ENCODE data around the gene PTPRG.

PTPRG gene

DNA sequence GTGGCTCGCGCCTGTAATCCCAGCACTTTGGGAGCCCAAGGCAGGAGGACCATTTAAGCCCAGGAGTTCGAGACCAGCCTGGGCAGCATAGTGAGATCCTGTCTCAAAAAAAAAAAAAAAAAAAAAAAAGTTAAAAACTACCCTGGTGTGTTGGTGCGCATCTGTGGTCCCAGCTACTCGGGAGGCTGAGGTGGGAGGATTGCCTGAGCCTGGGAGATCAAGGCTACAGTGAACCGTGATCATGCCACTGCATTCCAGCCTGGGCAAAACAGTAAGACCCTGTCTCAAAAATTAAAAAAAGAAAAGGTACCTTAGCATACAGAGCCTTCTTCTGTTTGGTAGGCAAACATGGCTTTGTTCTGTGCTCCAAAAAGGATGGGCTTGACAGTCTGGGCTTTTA is 57.5 kb downstream of the PTPRG start:
- no peak for DNase-seq (ENCODE audit: low spot score)

- no peak for DNase-seq (ENCODE audit: low spot score)
These were observed 58.7 kb downstream of the PTPRG start for GRCh38 chr3:61620073-61620472.

GRCh38 chr3:61624300-61624699 is 62.9 kb downstream of the PTPRG start:
- DNase-seq (ENCODE audit: low spot score): no peak

DNA sequence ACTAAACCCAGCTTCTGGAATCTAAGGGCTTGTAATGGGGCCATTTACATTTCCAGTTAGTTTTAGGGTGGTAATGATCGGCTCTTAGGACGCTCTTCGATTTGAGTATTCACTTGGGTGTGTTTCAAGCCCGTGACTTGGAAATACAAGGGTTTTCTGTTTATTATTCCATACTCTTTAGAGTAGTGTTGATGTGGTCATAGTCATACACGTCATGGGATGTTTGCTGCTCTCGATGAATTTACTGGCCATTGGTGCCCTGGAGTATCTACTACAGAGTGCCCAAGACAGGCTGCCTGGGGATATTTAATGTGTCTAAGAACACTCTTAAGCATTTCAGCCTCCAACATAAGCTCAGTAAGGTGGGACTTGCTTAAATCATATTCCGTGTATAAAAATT is 64.1 kb downstream of the PTPRG start:
- DNase-seq (ENCODE audit: low spot score): no peak

GRCh38 chr3:61626484-61626883 is 65.1 kb downstream of the PTPRG start:
- DNase-seq (ENCODE audit: low spot score): no peak

DNA sequence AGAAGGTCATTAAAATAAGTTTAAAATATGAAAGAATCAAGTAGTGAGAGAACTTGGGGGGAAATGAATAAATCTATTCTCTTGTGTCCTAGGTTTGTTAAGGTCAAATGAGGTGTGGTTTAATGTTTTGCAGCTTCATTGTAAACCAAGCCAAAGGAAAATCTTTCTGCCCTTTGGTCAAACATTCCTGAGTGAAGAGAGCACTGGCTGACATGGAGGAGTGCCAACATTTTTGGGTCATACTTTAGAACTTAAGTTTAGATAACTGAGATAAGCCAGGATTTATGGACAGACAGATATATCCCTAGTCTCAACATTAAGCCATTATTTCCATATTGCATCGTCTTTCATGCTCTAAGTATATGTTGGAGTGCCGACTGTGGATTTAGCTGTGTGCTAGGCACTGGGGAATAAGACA is 66.4 kb downstream of the PTPRG start:
- DNase-seq (ENCODE audit: low spot score): peak; percentile 15

DNA sequence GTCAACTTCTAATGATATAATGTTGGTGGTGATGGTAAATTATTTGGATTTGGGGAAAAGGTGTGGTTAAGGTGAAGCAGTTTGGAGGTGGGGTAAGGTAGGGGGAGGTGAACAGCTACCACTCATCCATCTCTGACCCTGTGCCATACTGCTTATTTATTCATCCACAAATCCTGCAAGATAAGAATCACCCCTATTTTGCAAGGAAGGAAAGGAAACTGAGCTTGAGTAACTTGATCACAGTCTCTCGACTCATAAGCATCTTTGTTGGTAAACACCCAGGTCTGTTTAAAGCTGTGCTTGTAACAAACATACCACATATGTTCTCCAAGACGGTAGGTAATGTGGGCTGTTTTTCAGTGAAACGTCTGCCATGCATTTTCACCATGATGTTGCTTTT is 67.3 kb downstream of the PTPRG start:
- no peak for DNase-seq (ENCODE audit: low spot score)

DNA sequence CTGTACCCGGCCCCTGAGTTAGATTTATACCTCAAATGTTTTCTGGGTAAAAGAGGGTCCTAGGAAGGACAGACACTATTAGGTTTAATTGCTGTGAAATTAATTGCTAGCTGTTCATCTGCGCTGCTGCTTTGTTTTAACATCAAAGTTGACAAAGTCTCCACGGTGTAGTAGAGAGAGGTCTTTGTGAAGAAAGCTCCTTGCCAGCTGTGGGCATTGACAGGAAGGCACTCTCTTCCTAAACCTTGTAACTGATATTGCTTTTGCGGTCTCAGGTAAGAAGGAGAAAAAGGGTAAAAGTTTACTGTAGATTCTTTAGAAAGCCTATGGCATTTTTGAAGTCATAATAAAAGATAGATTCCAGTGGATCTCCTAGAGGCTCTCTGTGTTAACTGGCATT is 68.1 kb downstream of the PTPRG start:
- no peak for DNase-seq (ENCODE audit: low spot score)

GRCh38 chr3:61631108-61631769 is 69.9 kb downstream of the PTPRG start:
- no peak for DNase-seq (ENCODE audit: low spot score)

DNA sequence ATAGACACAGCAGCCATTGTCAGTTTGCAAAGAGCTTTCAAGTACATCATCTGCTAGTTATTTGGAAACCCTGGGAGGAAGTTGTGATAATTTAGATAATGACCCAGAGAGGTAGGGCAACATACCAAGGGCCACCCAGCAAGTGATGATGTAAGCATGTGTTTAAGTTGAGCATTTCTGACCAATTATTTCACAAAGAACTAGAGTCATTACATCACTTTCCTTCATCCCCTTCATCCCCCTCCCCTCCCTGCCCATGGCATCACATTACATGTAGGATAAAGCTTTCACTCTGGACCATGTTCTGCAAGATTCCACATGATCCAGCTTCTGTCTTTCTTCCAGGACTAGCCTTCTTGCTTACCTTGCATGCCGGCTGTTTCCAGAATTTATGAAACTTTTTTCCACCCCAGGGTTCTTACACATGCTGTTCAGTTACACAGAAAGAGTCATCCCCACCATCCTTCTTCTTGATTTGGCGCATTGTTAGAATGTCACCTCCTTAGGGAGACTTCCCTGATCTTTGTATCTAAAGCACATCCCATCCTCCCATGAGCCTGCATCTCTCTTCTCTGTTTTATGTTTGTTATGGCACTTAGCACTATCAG is 71.3 kb downstream of the PTPRG start:
- DNase-seq (ENCODE audit: low spot score): no peak

GRCh38 chr3:61634678-61635077 is 73.3 kb downstream of the PTPRG start:
- DNase-seq (ENCODE audit: low spot score): no peak

DNA sequence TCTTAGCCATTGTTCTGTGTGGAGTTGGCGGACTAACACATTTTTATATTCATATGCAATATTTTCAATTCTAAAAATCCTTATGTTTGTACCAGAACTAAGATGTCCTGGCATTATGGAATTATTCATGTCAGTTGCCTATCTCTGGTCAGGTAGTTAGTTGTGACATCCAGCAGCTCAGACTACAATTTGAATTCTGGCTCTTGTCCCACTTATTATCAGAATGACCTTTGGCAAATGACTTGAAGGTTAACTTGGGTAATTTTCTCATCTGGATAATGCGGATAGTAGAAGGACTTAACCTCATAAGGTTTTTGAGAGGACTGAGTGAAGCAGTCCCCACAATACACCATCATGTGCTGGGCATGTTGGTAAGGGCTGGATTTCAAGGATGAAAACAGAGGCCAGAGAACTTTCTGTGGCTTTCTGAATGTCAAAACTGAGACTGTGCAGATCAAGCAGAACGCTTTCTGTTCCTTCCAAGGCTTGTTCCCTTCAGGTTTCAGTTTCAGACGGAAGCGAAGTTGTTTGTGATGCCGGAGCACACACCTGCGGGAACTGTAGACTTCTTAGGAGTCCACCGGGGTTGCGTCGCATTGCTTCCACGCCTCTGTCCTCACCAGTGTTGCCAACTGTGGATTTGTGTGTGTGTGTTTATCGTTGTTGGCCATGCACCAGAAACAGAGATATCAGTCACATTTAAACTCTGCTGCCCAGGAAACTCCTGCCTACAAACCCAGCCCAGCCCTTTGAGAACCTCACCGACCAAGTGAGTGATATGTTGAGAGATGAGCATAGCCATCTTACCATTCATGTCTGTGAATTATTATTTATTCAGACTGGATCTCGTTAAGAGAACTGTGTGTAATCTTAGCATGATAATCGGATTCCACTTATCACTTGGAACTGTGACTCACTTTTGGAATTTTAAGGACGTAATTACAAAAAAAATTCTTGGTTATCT is 76.0 kb downstream of the PTPRG start:
- DNase-seq (ENCODE audit: low spot score): no peak

GRCh38 chr3:61638741-61639140 is 77.4 kb downstream of the PTPRG start:
- DNase-seq (ENCODE audit: low spot score): no peak

DNA sequence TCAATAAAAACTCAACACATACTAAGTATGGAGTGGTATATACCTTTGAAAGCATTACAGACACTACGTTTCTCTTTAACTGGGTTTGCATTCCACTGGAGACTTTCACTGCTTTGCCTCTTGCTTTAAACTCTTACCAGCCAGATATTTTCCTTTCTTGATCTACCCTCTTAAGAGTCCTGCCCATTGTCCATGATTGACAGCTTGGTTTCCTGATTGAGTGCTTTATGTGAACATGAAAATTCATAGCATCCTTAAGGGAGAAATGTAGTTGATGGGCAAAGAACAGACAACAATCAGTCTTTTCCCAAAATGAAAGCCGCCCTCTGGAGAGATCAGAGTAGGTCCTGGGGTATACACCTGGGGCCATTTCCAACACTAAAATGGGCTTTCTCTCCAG is 78.6 kb downstream of the PTPRG start:
- no peak for DNase-seq (ENCODE audit: low spot score)

- DNase-seq (ENCODE audit: low spot score): peak; percentile 32
These were observed 83.8 kb downstream of the PTPRG start for GRCh38 chr3:61645148-61645547.

DNA sequence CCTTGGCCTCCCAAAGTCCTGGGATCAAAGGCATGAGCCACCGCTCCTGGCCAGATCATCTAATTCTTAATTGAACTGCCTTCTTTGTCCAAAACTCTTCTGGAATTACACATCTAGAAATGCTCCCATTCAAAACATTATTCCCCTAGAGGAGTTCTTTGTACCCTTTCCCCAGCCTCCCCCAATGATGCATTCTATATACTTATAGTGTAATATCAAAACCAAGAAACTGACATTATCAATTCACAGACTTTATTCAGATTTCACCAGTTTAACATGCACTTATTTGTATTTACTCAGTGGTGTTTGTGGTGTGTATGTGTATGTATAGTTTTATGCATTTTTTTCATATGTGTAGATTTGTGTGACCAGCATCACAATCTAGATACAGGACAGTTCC is 85.0 kb downstream of the PTPRG start:
- no peak for DNase-seq (ENCODE audit: low spot score)

DNA sequence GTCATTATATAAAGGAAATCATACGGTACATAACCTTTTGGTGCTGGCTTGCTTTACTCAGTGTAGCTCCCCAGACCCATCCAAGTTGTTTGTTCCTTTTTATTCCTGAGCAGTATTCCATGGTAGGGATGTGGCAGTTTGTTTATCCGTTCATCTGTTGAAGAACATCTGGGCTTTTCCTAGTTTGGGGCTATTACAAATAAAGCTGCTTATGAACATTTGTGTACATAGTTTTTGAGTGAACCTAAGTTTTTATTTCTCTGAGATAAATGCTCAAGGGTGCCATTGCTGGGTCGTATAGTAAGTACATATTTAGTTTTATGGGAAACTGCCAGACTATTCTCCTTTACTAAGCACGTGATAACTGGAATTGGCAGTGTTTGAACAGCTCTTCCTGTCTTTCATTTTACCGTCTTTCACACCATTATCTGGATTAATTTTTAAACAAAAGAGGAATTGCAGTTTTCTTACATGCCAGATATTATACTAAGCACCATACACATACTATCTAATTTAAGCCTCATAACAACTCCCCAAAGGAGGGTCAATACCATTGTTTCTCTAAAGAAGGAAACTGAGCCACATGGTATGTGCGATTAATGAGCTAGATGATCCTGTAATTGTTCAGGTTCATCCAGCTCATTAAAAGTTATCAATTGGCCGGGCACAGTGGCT is 85.6 kb downstream of the PTPRG start:
- DNase-seq (ENCODE audit: low spot score): no peak

DNA sequence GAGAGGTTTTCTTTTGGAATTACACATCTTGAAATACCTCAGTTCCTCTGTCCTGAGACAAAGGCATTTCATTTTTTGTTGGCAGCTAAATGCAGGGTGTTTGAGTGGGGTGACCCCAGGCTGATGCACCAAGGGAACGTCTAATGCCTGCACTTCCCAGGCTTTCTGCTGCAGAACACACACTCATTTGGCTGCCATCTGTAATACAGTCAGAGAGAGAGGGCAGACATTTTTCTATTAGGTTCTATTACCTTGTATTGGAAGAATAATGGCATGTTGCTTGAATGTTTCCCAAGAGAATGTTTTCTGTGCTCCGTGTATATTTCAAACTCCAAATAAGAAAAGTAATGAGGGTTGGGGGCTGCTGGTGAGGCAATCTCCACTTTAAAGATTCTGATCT is 87.1 kb downstream of the PTPRG start:
- DNase-seq (ENCODE audit: low spot score): no peak

DNA sequence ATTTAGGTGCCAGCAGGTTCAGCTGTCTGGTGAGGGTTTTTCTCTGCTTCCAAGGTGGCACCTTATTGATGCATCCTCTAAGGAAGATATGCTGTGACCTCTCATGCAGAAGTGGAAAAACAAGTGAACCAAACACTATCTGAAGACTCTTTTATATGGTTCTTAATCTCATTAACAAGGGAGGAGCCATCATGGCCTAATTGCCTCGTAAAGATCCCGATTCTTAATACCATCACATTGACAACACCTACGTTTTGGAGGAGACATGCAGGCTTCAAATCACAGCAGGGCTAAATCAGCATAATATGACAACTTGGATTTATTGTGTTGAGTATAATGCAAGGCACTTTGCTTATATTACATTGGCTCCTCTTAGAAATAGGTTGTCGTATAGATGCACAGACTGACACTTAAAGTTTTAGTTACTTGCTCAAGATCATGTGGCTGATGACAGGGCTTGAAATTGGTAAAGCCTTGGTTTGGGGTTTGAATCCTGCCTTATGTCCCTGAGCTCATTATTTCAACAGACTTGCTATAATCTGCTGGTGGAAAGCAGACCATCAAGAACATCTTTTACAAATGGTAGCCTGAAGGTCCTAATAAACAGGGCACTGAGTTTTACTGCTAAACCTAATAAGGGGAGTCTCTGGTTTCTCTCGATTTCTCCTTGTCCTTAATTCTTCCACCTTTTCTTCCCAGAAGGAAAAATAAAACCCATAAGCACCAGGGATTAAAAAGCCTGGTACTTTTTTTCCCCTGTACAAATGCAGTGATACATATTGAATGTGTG is 88.2 kb downstream of the PTPRG start:
- no peak for DNase-seq (ENCODE audit: low spot score)

DNA sequence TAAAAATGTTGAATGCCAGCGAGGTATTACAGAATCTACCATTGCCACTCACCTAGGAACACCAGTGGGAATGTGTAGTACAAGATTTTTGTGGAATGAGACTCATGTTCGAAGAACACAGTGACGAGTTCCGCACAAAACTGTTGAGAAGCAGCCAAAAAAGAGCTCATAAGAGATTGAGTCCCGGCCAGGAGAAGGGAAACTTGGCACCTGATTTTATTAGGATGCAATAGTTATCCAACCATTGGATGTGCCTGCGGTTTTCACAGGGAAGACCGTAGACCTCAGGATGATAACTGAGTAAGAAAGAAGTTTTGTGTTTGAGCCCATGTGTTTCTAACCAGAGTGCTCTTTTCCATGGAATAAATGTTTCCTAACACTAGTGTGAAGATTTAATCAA is 88.9 kb downstream of the PTPRG start:
- DNase-seq (ENCODE audit: low spot score): no peak

GRCh38 chr3:61650719-61651410 is 89.5 kb downstream of the PTPRG start:
- DNase-seq (ENCODE audit: low spot score): no peak

Data from SW480 (cell line).